Measurements from ENCODE around the gene WDR26.

WDR26 gene

Small RNA genes within 50 kb of the gene (small RNA-seq; reads per million reads assigned to genes)
- 7.5 reads per million, percentile 71 among the genes with 10 or more reads in this experiment for gene MIR4742 (ENCODE audit: low read depth)

All from mesenchymal stem cell (in vitro differentiated cells and primary cell).